H9 (cell line): ENCODE results near the gene KREMEN2. TPM values are rescaled to one million over a fixed set of nuclear protein-coding genes. Genes with fewer than 3 reads are reported as not detected.

ENCODE experiments used
- DNase-seq: peaks from one replicate; pipeline ENCODE4 v3.0.0-alpha.2; 2017
- H2AFZ ChIP-seq: one replicate; pipeline ENCODE4 v1.6.1; 2013; ENCODE audit warnings: mild to moderate bottlenecking, low read length, control low read depth, moderate library complexity
- H2AK5ac ChIP-seq: 2 replicates; pipeline ENCODE4 v1.6.1; 2013; ENCODE audit warnings: low read length, control low read depth, mixed read lengths; ENCODE audit not compliant: insufficient read length
- H2BK120ac ChIP-seq: one replicate; pipeline ENCODE4 v1.6.1; 2013; ENCODE audit warnings: low read depth, mild to moderate bottlenecking, low read length, control low read depth, inconsistent platforms; ENCODE audit not compliant: poor library complexity, severe bottlenecking
- H2BK12ac ChIP-seq: 2 replicates; pipeline ENCODE4 v1.6.1; 2013; ENCODE audit warnings: low read length, control low read depth, mixed read lengths, low read depth; ENCODE audit not compliant: insufficient read length
- H2BK15ac ChIP-seq: 2 replicates; pipeline ENCODE4 v1.6.1; 2013; ENCODE audit warnings: low read depth, low read length, control low read depth
- H2BK20ac ChIP-seq: one replicate; pipeline ENCODE4 v1.6.1; 2013; ENCODE audit warnings: low read depth, mild to moderate bottlenecking, low read length, control low read depth, inconsistent platforms; ENCODE audit not compliant: poor library complexity, severe bottlenecking
- H2BK5ac ChIP-seq: 2 replicates; pipeline ENCODE4 v1.6.1; 2013; ENCODE audit warnings: low read length, control low read depth, mixed read lengths; ENCODE audit not compliant: insufficient read length
- H3K14ac ChIP-seq: 2 replicates; pipeline ENCODE4 v1.6.1; 2013; ENCODE audit warnings: low read length, control low read depth; ENCODE audit not compliant: insufficient read depth
- H3K18ac ChIP-seq: 2 replicates; pipeline ENCODE4 v1.6.1; 2013; ENCODE audit warnings: low read depth, mild to moderate bottlenecking, mixed read lengths, low read length, control low read depth; ENCODE audit not compliant: insufficient read length
- H3K23ac ChIP-seq: 2 replicates; pipeline ENCODE4 v1.6.1; 2013; ENCODE audit warnings: low read length, control low read depth, mixed read lengths, low read depth; ENCODE audit not compliant: insufficient read length
- H3K23me2 ChIP-seq: 2 replicates; pipeline ENCODE4 v1.6.1; 2013; ENCODE audit warnings: low read depth, mild to moderate bottlenecking, mixed read lengths, low read length, control low read depth; ENCODE audit not compliant: insufficient read length, poor library complexity, severe bottlenecking
- H3K27ac ChIP-seq: 2 replicates; pipeline ENCODE4 v1.5.1; 2013; ENCODE audit warnings: low read length, control low read depth, mixed read lengths, low read depth; ENCODE audit not compliant: insufficient read length
- H3K27me3 ChIP-seq: 2 replicates; pipeline ENCODE4 v1.6.1; 2013; ENCODE audit warnings: low read length, control low read depth, inconsistent platforms; ENCODE audit not compliant: insufficient read depth
- H3K4ac ChIP-seq: 2 replicates; pipeline ENCODE4 v1.6.1; 2013; ENCODE audit warnings: low read depth, mild to moderate bottlenecking, control low read depth, inconsistent platforms, low read length, moderate library complexity
- H3K4me1 ChIP-seq: 2 replicates; pipeline ENCODE4 v1.6.1; 2013; ENCODE audit warnings: low read length, control low read depth, inconsistent platforms; ENCODE audit not compliant: insufficient read depth
- H3K4me2 ChIP-seq: 2 replicates; pipeline ENCODE4 v1.6.1; 2013; ENCODE audit warnings: low read length, control low read depth, mixed read lengths; ENCODE audit not compliant: insufficient read length, insufficient read depth
- H3K56ac ChIP-seq: 2 replicates; pipeline ENCODE4 v1.6.1; 2013; ENCODE audit warnings: low read depth, mild to moderate bottlenecking, mixed read lengths, low read length, control low read depth; ENCODE audit not compliant: insufficient read length
- H3K79me1 ChIP-seq: 2 replicates; pipeline ENCODE4 v1.6.1; 2013; ENCODE audit warnings: low read depth, mild to moderate bottlenecking, moderate library complexity, low read length, control low read depth, inconsistent platforms; ENCODE audit not compliant: insufficient read depth, poor library complexity, severe bottlenecking
- H3K79me2 ChIP-seq: 2 replicates; pipeline ENCODE4 v1.6.1; 2013; ENCODE audit warnings: low read length, control low read depth, inconsistent platforms; ENCODE audit not compliant: insufficient read depth
- H3K9ac ChIP-seq: 2 replicates; pipeline ENCODE4 v1.6.1; 2013; ENCODE audit warnings: low read length, control low read depth, mixed read lengths; ENCODE audit not compliant: insufficient read length; ENCODE audit errors: extremely low read depth
- H3K9me3 ChIP-seq: one replicate; pipeline ENCODE4 v1.6.1; 2013; ENCODE audit warnings: low read depth, low read length, inconsistent platforms; ENCODE audit not compliant: control insufficient read depth
- H3T11ph ChIP-seq: one replicate; pipeline ENCODE4 v1.6.1; 2013; ENCODE audit warnings: mild to moderate bottlenecking, low read length, control low read depth, inconsistent platforms
- H4K20me1 ChIP-seq: one replicate; pipeline ENCODE4 v1.6.1; 2013; ENCODE audit not compliant: control insufficient read depth, insufficient read length, insufficient read depth
- H4K5ac ChIP-seq: 2 replicates; pipeline ENCODE4 v1.6.1; 2013; ENCODE audit warnings: low read depth, mild to moderate bottlenecking, mixed read lengths, low read length, control low read depth; ENCODE audit not compliant: insufficient read length
- H4K8ac ChIP-seq: replicated peaks from 2 replicates; pipeline ENCODE4 v1.6.1; 2013; ENCODE audit warnings: low read length, control low read depth, mixed read lengths, low read depth; ENCODE audit not compliant: insufficient read length
- H4K91ac ChIP-seq: 2 replicates; pipeline ENCODE4 v1.6.1; 2013; ENCODE audit warnings: low read depth, mild to moderate bottlenecking, moderate library complexity, mixed read lengths, low read length, control low read depth; ENCODE audit not compliant: insufficient read length
- H3K27ac Mint-ChIP-seq, 3 experiments: 2 replicates in 2 of 3; 3 replicates in 1 of 3; pipeline ENCODE4 v1.8.0; 2020 to 2021; ENCODE audit warnings: mixed read lengths in 3 of 3, mild to moderate bottlenecking in 1 of 3, moderate library complexity in 1 of 3
- H3K27me3 Mint-ChIP-seq: 2 replicates; pipeline ENCODE4 v1.8.0; 2021; ENCODE audit warnings: low read depth, mild to moderate bottlenecking, moderate library complexity, mixed read lengths
- H3K36me3 Mint-ChIP-seq, 3 experiments: 2 replicates in 2 of 3; 3 replicates in 1 of 3; pipeline ENCODE4 v1.8.0; 2020 to 2021; ENCODE audit warnings: low read depth in 3 of 3, mixed read lengths in 3 of 3; ENCODE audit not compliant: insufficient read depth in 1 of 3
- H3K4me1 Mint-ChIP-seq, 2 experiments: 2 replicates each; pipeline ENCODE4 v1.8.0; 2020; ENCODE audit warnings: mixed read lengths in 2 of 2
- H3K4me3 Mint-ChIP-seq, 2 experiments: 2 replicates in 1 of 2; 3 replicates in 1 of 2; pipeline ENCODE4 v1.8.0; 2020 to 2021; ENCODE audit warnings: mild to moderate bottlenecking in 2 of 2, mixed read lengths in 2 of 2, moderate library complexity in 1 of 2
- H3K9me3 Mint-ChIP-seq, 2 experiments: 2 replicates in 1 of 2; 3 replicates in 1 of 2; pipeline ENCODE4 v1.8.0; 2020; ENCODE audit warnings: mild to moderate bottlenecking in 2 of 2, mixed read lengths in 2 of 2, moderate library complexity in 1 of 2
- WGBS: extraction: QIAGEN DNeasy Blood & Tissue Kit; methylation state at CpG from one replicate; pipeline ENCODE4 v1.1.7; 2013; ENCODE audit warnings: missing lambda C conversion rate, low lambda C conversion rate, mixed read lengths; ENCODE audit not compliant: insufficient read length; ENCODE audit errors: extremely low coverage; 5-methylcytosine and 5-hydroxymethylcytosine counted together
- total RNA-seq: library from RNA; stranded (reverse); gene quantifications from 2 replicates; pipeline ENCODE4 v1.2.1, GENCODE V29; 2021
- TF ChIP-seq, protein P1 (sequence below): fragments of 200-600 bp; sonication (generic); conservative IDR thresholded peaks from 3 replicates; pipeline ENCODE4 v1.8.0; 2021; ENCODE audit warnings: antibody characterized with exemption, mild to moderate bottlenecking

Gene KREMEN2
- total RNA-seq, 1 experiment from 2014 or later = 12.8 TPM

DNA sequence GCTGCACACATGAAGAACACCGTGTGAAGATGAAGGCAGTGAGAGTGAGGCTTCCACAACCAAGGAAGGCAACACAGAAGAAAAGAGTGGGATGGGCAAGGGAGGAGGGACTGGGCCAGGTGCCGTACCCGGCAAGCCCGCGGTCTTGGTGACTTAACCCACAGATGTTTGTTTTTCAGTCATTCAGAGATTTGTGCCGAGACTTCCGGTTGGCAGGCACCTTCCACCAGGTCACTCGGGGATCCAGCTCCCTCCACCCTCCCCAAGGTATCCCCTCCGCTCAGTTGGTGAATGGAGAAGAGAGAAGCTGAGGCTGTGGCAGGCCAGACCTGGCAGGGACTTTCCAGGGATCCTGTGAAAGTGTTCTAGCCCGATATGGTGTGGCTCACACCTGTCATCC is 4.9 kb upstream of the KREMEN2 start:
- H3K27me3 Mint-ChIP-seq = peaks cover 8% of the 10 kb centered on the region
- Histone ChIP-seq H3K23me2 (peaks cover 7% of the 10 kb centered on the region), H3K18ac (no peak overlapping the region), H3T11ph (no peak overlapping the region), H3K4me1 (peaks cover 3% of the 10 kb centered on the region; the same call in 1 of the 2 replicates), H4K8ac (no peak overlapping the region), H3K14ac (no peak overlapping the region), H3K9me3 (no peaks in the 10 kb centered on the region), H3K4me2 (no peak overlapping the region), H2BK12ac (no peak overlapping the region), H3K79me2 (no peaks in the 10 kb centered on the region), H2AK5ac (no peak overlapping the region), H3K9ac (no peak overlapping the region), H3K79me1 (no peaks in the 10 kb centered on the region), H2BK15ac (no peak overlapping the region), H2AFZ (no peak overlapping the region), H3K56ac (no peak overlapping the region), H4K20me1 (no peaks in the 10 kb centered on the region), H2BK120ac (no peak overlapping the region), H2BK5ac (no peak overlapping the region), H2BK20ac (no peak overlapping the region), H3K27ac (no peak overlapping the region), H3K4ac (no peak overlapping the region), H3K23ac (no peak overlapping the region), H4K5ac (no peak overlapping the region), H3K27me3 (no peaks in the 10 kb centered on the region), H4K91ac (no peak overlapping the region)
- H3K4me3 Mint-ChIP-seq = no peak overlapping the region
- no CpG with 5 or more reads among the region's 10 CpGs for WGBS
- no peaks in the 10 kb centered on the region for H3K36me3 Mint-ChIP-seq
- no peaks in the 10 kb centered on the region; a peak in 2 of 5 replicates for H3K9me3 Mint-ChIP-seq
- H3K27ac Mint-ChIP-seq = no peak overlapping the region
- peak; percentile 24 for DNase-seq
- peaks cover 14 to 21% of the 10 kb centered on the region in 2 experiments for H3K4me1 Mint-ChIP-seq
- TF ChIP-seq, protein P1, sequence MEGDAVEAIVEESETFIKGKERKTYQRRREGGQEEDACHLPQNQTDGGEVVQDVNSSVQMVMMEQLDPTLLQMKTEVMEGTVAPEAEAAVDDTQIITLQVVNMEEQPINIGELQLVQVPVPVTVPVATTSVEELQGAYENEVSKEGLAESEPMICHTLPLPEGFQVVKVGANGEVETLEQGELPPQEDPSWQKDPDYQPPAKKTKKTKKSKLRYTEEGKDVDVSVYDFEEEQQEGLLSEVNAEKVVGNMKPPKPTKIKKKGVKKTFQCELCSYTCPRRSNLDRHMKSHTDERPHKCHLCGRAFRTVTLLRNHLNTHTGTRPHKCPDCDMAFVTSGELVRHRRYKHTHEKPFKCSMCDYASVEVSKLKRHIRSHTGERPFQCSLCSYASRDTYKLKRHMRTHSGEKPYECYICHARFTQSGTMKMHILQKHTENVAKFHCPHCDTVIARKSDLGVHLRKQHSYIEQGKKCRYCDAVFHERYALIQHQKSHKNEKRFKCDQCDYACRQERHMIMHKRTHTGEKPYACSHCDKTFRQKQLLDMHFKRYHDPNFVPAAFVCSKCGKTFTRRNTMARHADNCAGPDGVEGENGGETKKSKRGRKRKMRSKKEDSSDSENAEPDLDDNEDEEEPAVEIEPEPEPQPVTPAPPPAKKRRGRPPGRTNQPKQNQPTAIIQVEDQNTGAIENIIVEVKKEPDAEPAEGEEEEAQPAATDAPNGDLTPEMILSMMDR = no peak
